HL-60 (cell line): Measurements from ENCODE around the gene CHD2.

ENCODE experiments used
- GABPA ChIP-seq: IDR thresholded peaks from 2 replicates; pipeline ENCODE4 v1.6.1; 2012; ENCODE audit warnings: low read depth
- POLR2AphosphoS5 ChIP-seq: IDR thresholded peaks from 2 replicates; pipeline ENCODE4 v1.6.1; 2012; ENCODE audit warnings: low read depth
- TF ChIP-seq, protein P1 (sequence below): IDR thresholded peaks from one replicate; pipeline ENCODE4 v1.5.1; 2011; ENCODE audit warnings: low read length, control low read depth, inconsistent platforms; ENCODE audit not compliant: insufficient read depth
- TF ChIP-seq, protein P2 (sequence below): IDR thresholded peaks from 2 replicates; pipeline ENCODE4 v1.6.1; 2012; ENCODE audit warnings: low read depth; ENCODE audit not compliant: insufficient replicate concordance

GRCh38 chr15:93019971-93020370 is 119.8 kb downstream of the CHD2 start:
- TF ChIP-seq, protein P1, sequence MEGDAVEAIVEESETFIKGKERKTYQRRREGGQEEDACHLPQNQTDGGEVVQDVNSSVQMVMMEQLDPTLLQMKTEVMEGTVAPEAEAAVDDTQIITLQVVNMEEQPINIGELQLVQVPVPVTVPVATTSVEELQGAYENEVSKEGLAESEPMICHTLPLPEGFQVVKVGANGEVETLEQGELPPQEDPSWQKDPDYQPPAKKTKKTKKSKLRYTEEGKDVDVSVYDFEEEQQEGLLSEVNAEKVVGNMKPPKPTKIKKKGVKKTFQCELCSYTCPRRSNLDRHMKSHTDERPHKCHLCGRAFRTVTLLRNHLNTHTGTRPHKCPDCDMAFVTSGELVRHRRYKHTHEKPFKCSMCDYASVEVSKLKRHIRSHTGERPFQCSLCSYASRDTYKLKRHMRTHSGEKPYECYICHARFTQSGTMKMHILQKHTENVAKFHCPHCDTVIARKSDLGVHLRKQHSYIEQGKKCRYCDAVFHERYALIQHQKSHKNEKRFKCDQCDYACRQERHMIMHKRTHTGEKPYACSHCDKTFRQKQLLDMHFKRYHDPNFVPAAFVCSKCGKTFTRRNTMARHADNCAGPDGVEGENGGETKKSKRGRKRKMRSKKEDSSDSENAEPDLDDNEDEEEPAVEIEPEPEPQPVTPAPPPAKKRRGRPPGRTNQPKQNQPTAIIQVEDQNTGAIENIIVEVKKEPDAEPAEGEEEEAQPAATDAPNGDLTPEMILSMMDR = no peak
- TF ChIP-seq POLR2AphosphoS5 (no peak), GABPA (no peak)
- TF ChIP-seq, protein P2, sequence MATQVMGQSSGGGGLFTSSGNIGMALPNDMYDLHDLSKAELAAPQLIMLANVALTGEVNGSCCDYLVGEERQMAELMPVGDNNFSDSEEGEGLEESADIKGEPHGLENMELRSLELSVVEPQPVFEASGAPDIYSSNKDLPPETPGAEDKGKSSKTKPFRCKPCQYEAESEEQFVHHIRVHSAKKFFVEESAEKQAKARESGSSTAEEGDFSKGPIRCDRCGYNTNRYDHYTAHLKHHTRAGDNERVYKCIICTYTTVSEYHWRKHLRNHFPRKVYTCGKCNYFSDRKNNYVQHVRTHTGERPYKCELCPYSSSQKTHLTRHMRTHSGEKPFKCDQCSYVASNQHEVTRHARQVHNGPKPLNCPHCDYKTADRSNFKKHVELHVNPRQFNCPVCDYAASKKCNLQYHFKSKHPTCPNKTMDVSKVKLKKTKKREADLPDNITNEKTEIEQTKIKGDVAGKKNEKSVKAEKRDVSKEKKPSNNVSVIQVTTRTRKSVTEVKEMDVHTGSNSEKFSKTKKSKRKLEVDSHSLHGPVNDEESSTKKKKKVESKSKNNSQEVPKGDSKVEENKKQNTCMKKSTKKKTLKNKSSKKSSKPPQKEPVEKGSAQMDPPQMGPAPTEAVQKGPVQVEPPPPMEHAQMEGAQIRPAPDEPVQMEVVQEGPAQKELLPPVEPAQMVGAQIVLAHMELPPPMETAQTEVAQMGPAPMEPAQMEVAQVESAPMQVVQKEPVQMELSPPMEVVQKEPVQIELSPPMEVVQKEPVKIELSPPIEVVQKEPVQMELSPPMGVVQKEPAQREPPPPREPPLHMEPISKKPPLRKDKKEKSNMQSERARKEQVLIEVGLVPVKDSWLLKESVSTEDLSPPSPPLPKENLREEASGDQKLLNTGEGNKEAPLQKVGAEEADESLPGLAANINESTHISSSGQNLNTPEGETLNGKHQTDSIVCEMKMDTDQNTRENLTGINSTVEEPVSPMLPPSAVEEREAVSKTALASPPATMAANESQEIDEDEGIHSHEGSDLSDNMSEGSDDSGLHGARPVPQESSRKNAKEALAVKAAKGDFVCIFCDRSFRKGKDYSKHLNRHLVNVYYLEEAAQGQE = no peak
